Jurkat, Clone E6-1 (cell line): ENCODE results near the gene LCAT.
"Not testable (repeated sequence)": the region's sequence is repeated elsewhere in the genome, so short reads cannot be mapped to it uniquely, and the experiment has no call there.

ENCODE experiments used
- DNase-seq: peaks from one replicate; pipeline ENCODE4 v3.0.0-alpha.2; 2011; ENCODE audit warnings: low read depth, low spot score
- H3K4me3 ChIP-seq: 2 replicates; pipeline ENCODE4 v1.5.1; 2011; ENCODE audit warnings: mild to moderate bottlenecking, low read length, control low read depth, moderate library complexity

The LCAT gene

GRCh38 chr16:67923414-67924116, 20.4 kb downstream of the LCAT start:
- no peak overlapping the region for H3K4me3 ChIP-seq
- DNase-seq, result no peak

DNA sequence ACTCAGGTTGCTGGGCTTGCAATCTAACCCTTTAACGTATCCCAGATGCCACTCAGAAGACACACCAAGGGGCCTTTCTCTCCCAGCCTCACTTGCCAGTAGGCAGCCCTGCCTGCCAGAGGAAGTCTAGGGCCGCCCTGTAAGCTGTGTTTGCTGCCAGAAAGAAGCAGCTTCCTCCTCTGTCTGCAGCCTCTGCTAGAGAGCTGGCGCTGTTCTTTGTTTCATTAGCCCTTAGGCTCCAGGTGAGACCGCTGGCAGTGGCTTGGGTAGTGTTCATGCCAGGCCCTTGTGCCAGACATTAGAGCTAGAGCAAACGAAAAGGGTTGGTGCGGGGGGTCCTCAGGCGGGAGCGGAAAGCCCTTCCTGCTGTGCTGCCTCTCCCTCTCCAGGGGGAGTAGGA, 21.2 kb downstream of the LCAT start:
- H3K4me3 ChIP-seq, result no peak overlapping the region
- no peak for DNase-seq

GRCh38 chr16:67922221-67922620, 21.7 kb downstream of the LCAT start:
- H3K4me3 ChIP-seq, result no peak overlapping the region
- DNase-seq, result no peak

DNA sequence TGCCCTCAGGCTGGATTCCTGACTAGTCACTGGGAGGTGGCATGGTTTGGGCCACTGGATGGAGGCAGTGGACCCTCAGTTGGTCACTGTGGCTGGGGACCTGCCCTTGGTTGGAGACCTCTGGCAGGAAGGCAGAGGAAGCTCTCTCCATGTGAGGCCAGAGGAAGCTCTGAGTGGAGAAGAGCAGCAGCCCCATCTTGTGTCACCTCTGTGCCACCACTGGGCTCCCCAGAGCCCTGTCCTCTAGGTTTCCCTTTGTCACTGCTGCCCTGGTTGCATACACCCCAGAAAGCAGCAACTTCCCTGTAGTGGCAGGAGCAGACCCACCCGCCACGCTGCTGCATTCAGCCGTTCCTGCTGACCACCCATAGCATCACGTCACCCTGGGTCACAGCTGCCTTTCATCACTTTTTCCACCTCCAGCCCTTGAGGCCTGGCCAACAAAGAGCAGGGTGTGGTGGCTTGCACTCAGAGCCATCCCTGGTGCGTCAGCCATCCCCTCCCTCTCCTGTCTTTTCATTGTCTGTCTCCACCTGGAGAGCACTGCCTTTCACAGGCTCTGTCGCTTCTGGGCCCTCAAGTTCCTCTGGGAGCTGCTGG, 24.2 kb downstream of the LCAT start:
- DNase-seq, result no peak

GRCh38 chr16:67917852-67918236, 26.1 kb downstream of the LCAT start:
- H3K4me3 ChIP-seq, result no peak overlapping the region
- no peak for DNase-seq

More for the DNA sequence above, 24.2 kb downstream of the LCAT start:
- H3K4me3 ChIP-seq, result no peak overlapping the region

GRCh38 chr16:67917140-67917851, 26.6 kb downstream of the LCAT start:
- DNase-seq, result no peak
- H3K4me3 ChIP-seq, result no peak overlapping the region

DNA sequence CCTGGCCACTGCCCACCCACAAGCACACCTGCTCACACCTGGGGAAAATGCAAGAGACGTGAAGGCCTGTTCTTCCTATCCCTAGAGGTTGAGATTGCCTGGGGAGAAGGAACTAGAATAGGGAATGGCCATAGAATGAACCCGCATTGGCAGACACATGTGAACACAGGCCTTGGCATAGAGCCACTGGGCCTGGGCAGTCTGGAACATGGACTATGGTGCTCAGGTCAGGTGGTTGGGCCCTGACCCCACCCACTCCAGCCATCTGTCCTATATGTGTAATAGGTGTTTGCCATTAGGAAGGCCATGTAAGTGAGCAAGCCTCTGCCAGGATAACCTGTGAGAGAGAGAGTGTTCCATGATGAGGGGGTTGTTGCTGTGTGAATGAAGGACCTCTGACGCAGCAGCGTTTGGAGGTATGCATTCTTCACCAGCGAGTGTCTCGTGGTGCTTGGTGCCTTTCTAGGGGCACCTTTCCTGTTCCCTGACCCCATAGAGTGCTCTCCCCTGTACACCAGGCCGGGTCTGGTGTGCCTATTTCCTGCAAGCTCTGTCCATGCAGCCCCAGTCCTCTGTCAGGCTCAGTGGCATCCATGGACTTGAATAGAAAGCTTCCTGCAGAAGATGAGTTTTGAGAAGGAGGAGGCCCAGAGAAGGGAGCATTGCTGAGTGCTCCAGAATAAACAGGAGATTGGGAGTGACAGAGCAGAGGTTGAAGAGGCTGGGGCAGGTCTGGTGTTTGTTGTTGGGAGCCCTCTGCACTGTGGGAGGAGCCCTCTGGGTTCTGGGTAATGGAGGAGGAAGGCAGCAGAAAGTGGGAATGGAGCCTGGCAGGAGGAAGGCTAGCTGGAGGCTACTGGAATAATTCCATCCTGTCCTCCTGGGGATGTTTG, 27.8 kb downstream of the LCAT start:
- DNase-seq, result no peak
- H3K4me3 ChIP-seq, result no peak overlapping the region

DNA sequence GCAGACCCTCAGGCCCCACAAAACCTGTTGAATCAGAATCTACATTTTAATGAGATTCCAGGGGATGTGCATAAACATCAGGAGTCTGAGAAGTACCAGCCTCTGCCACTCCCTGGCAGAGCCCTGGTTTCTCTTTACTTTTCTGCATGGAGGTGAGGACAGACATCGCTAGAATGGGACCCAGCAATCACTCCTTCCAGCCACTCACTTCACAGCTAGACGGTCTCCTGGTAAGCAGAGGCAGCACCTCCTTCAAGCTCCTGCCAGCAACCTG, 28.5 kb downstream of the LCAT start:
- DNase-seq, H3K4me3 ChIP-seq: not testable (repeated sequence)

DNA sequence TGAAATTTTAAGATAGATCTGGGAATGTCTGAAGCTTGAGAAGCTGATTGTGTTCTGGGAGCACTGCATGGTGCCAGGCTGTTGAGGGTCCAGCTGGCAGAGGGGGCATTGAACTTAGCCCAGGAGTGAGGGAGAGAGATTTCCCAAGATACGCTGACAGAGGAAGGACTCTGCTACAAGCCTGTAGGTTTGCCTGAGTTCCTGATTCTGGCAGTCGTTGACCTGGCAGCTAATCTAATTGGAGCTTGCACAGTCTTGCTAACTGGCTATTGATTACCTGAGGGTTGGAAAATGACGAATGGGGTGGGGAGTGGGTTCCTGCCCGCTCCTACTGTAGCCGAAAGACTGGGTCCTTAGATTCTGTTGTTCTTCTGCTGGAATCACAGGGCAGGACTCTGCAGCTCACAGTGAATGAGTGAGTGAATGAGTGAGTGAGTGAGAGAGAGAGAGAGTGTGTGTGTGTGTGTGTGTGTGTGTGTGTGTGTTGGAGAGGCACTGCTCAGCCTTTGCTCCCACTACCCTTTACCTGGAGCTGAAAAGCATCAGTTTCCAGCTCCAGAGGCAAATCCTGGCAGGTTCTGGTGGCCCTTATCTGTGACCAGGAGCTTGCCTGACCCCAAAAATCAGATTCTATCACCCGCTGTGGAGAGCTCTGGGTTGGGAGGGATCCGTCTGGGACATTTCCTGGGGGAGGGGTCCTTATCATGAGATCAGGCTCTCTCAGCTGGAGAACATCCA, 29.0 kb downstream of the LCAT start:
- DNase-seq, result no peak

DNA sequence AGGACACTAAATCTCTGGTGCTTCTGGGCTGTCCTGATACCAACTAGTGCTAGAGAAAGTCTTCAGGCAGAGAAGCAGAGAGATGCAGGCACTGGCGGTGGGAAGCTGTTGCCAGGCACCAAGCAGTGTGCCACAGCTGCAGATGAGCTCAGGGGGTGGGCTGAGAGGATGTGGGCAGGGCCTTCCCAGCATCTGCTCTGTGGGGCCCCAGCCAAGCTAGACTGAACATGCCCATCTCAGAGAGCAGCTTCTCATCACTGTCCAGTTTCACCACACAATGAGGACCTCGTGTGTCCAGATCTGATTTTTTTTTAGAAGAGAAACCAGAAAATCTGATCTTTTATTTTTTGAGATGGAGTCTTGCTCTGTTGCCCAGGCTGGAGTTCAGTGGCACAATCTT, 33.8 kb downstream of the LCAT start:
- peak; percentile 65 for DNase-seq

More for the DNA sequence above, 29.0 kb downstream of the LCAT start:
- H3K4me3 ChIP-seq, result no peak overlapping the region

DNA sequence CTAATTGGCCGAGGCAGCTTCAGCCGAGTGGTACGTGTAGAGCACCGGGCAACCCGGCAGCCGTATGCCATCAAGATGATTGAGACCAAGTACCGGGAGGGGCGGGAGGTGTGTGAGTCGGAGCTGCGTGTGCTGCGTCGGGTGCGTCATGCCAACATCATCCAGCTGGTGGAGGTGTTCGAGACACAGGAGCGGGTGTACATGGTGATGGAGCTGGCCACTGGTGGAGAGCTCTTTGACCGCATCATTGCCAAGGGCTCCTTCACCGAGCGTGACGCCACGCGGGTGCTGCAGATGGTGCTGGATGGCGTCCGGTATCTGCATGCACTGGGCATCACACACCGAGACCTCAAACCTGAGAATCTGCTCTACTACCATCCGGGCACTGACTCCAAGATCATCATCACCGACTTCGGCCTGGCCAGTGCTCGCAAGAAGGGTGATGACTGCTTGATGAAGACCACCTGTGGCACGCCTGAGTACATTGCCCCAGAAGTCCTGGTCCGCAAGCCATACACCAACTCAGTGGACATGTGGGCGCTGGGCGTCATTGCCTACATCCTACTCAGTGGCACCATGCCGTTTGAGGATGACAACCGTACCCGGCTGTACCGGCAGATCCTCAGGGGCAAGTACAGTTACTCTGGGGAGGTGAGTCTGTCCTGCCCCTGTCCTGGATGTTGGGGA, 34.7 kb downstream of the LCAT start:
- no peak for DNase-seq
- H3K4me3 ChIP-seq, result no peak overlapping the region

More for the DNA sequence above, 33.8 kb downstream of the LCAT start:
- no peak overlapping the region for H3K4me3 ChIP-seq

- no peak overlapping the region for H3K4me3 ChIP-seq
- DNase-seq, result no peak
Measured at GRCh38 chr16:67907397-67908180, 36.3 kb downstream of the LCAT start.

DNA sequence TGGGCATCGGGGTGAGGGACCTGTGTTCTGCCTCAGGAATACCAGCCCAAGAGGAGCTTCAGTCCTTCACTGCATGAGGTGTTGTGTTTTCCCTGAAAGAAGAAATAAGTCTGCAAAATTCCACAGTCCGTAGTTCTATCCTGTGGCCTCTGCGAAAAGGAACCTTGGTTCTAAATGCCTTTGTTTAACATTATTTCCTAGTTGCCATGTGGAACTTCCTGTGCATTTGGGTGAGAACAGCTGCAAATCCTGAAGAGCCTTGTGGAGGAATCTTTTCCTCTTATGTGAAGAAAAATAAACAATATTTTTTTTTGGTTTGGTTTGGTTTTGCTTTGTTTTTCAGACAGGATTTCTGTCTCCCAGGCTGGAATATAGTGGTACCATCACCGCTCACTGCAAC, 41.1 kb downstream of the LCAT start:
- H3K4me3 ChIP-seq, result no peak overlapping the region
- DNase-seq, result no peak

GRCh38 chr16:67901734-67902133, 42.2 kb downstream of the LCAT start:
- no peak for DNase-seq
- no peak overlapping the region for H3K4me3 ChIP-seq

DNA sequence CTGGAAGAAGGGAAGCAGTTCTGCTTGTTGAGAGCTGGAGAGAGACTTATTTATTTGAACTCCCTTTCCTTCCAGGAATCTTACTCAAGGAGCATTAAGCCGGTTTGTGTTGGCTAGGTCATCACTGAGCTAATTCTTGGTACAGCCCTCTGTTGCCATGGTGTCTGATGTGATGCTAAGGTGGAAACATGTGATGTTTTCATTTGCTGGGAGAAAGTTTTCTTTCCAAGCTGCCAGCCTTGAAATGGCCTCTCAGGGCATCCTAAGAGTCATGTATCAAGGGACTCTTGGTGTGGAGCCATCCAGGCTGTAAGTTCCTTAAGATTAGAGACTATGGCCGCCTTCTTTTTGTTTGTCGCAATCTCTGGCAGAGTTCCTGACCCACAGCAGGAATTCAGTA, 46.7 kb downstream of the LCAT start:
- no peak overlapping the region for H3K4me3 ChIP-seq
- no peak for DNase-seq

DNA sequence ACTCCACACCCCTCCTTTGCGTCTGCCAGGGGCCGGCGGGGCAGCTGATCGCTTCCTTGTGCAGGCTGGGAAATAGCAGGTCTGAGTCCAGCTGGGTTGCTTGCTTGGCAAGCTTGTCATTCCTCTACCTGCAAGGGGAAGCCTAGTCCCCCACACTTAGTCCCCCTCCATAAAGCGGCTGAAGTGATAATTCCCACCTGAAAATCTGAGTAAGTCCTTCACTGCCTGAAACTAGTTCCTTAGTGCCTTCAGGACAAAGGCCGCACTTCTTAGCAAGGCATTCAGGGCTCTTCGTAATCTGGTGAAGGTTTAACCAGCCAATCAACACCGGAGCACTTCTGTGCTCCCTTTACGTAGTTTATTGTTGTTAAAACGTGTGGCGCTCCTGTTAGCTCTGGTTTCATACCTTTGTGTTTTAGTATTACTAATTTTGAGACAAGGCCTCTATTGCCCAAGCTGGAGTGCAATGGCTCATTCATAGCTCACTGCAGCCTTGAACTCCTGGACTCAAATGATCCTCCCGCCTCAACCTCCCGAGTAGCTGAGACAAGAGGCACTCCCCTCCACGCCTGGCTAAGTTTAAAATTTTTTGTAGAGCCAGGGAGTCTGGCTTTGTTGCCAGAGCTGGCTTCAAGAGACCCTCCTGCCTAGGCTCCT, 50.0 kb downstream of the LCAT start:
- H3K4me3 ChIP-seq, result peak overlapping the region; percentile 91
- no peak for DNase-seq
